Caco-2 (cell line): ENCODE results near the gene TXNL4A. TPM values are rescaled to one million over a fixed set of nuclear protein-coding genes. Genes with fewer than 3 reads are reported as not detected.

Experiments
- BruUV-seq: library from RNA; stranded (reverse); fragments of 400-500 nt; replicated peaks from 2 replicates; lab custom pipeline; 2021; lab: Mats Ljungman, UMichigan
- CTCF ChIA-PET: fragments of 300-600 bp; sonication (Branson Sonifier 250); formaldehyde crosslinking; loops from one replicate; lab custom pipeline; 2022; ENCODE audit warnings: antibody characterized with exemption; lab: Charles Lee
- POLR2A ChIA-PET: fragments of 300-600 bp; sonication (Branson Sonifier 250); formaldehyde crosslinking; loops from one replicate; lab custom pipeline; 2022; ENCODE audit warnings: antibody characterized with exemption; lab: Charles Lee
- DNase-seq, 2 experiments: peaks; one replicate each; pipeline versions ENCODE4 v3.0.0 to v3.0.0-alpha.2; 2020 to 2022
- H3K27me3 ChIP-seq: replicated peaks from 2 replicates; pipeline ENCODE4 v1.6.0; 2011; ENCODE audit warnings: low read length; ENCODE audit not compliant: control insufficient read depth, insufficient read depth
- H3K36me3 ChIP-seq: 2 replicates; pipeline ENCODE4 v1.5.1; 2011; ENCODE audit warnings: low read length; ENCODE audit not compliant: control insufficient read depth, insufficient read depth
- H3K4me1 ChIP-seq: fragments of 250-450 bp; sonication (Bioruptor Pico); 2 replicates; pipeline ENCODE4 v1.5.1; 2020; ENCODE audit warnings: mild to moderate bottlenecking
- H3K4me3 ChIP-seq: 2 replicates; pipeline ENCODE4 v1.5.1; 2011; ENCODE audit warnings: low read depth, mild to moderate bottlenecking, control low read depth, low read length
- H3K9me3 ChIP-seq: fragments of 250-450 bp; sonication (Bioruptor Pico); 2 replicates; pipeline ENCODE4 v1.5.1; 2020; ENCODE audit warnings: mild to moderate bottlenecking, moderate library complexity
- H3K27ac Mint-ChIP-seq: one replicate; pipeline ENCODE4 v1.8.0; 2022; ENCODE audit warnings: mixed read lengths; ENCODE audit not compliant: unreplicated experiment
- H3K27me3 Mint-ChIP-seq: one replicate; pipeline ENCODE4 v1.8.0; 2022; ENCODE audit warnings: mixed read lengths; ENCODE audit not compliant: insufficient read depth, unreplicated experiment
- H3K36me3 Mint-ChIP-seq: one replicate; pipeline ENCODE4 v1.8.0; 2022; ENCODE audit warnings: mild to moderate bottlenecking, mixed read lengths; ENCODE audit not compliant: insufficient read depth, unreplicated experiment
- H3K4me1 Mint-ChIP-seq: one replicate; pipeline ENCODE4 v1.8.0; 2022; ENCODE audit warnings: low read depth, mixed read lengths; ENCODE audit not compliant: unreplicated experiment
- H3K4me3 Mint-ChIP-seq: one replicate; pipeline ENCODE4 v1.8.0; 2022; ENCODE audit warnings: mild to moderate bottlenecking, moderate library complexity, mixed read lengths; ENCODE audit not compliant: unreplicated experiment
- H3K9me3 Mint-ChIP-seq: one replicate; pipeline ENCODE4 v1.8.0; 2022; ENCODE audit warnings: mixed read lengths; ENCODE audit not compliant: unreplicated experiment
- intact Hi-C: fragments of 100-400 bp; cut with micrococcal nuclease; formaldehyde crosslinking; loops from one replicate; pipeline ENCODE4 v1.10.0; 2022; ENCODE audit not compliant: unreplicated experiment
- total RNA-seq: library from RNA; stranded (reverse); gene quantifications from 2 replicates; pipeline ENCODE4 v1.2.3, GENCODE V29; 2022
- TF ChIP-seq, protein P1 (sequence below), 2 experiments: fragments of 200-600 bp in 1 of 2; IDR thresholded peaks; 1 replicate in 1 of 2; 2 replicates in 1 of 2; pipeline versions ENCODE4 v1.5.1 to v1.8.0; 2011 to 2022; ENCODE audit warnings: antibody characterized with exemption in 1 of 2, control low read depth in 1 of 2, inconsistent platforms in 1 of 2, low read depth in 1 of 2, low read length in 1 of 2, mild to moderate bottlenecking in 1 of 2, moderate library complexity in 1 of 2; ENCODE audit not compliant: insufficient read depth in 1 of 2, severe bottlenecking in 1 of 2, unreplicated experiment in 1 of 2

Gene TXNL4A
- total RNA-seq, 1 experiment from 2014 or later: 83.3 TPM

DNA sequence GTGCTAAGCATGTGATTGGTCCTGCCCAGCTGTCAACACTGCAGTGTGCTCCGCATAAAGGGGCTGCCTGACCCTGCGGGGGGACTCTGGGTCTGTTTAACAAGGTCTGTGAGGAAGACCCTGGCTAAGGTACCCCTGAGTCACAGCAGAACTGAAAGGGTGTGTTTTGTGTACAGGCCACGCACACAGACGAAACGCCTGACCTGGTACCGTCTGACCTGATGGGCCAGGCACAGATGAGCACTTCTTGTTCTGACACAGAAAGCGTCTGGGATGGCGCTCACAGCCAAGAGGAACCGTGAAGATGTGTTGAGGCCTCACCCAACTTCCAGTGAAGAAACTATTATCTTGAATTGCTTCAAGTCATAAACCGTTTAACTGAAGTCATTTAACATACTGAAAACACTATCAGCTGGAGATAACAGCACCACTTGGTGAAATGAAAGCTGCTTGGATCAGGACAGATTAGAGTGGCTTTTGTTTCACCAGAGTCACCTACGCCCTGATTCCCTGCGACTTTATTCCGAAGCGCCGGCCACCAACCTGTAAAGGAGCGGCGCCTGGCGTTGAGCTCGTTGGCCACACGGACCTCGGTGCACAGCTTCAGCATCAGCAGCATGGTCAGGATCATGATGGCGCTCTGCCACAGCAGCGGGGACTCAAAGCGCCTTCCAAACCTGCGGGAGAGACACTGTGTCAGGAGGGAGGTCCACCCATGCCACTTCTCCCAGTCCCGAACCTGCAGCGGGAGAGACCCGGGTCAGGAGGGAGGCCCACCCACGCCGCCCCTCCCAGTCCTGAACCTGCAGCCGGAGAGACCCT, 45.4 kb downstream of the TXNL4A start:
- H3K4me3 Mint-ChIP-seq: no peak overlapping the region
- H3K9me3 Mint-ChIP-seq: no peaks in the 10 kb centered on the region
- CTCF ChIA-PET: interaction anchor here (0.8 kb wide), 1 partner anchor 9 kb away, joined by 3 read pairs; no protein-coding TSS in a partner anchor
- H3K27ac Mint-ChIP-seq: no peak overlapping the region
- no peaks in the 10 kb centered on the region for H3K27me3 ChIP-seq
- BruUV-seq: no TSS peak
- TF ChIP-seq, protein P1, sequence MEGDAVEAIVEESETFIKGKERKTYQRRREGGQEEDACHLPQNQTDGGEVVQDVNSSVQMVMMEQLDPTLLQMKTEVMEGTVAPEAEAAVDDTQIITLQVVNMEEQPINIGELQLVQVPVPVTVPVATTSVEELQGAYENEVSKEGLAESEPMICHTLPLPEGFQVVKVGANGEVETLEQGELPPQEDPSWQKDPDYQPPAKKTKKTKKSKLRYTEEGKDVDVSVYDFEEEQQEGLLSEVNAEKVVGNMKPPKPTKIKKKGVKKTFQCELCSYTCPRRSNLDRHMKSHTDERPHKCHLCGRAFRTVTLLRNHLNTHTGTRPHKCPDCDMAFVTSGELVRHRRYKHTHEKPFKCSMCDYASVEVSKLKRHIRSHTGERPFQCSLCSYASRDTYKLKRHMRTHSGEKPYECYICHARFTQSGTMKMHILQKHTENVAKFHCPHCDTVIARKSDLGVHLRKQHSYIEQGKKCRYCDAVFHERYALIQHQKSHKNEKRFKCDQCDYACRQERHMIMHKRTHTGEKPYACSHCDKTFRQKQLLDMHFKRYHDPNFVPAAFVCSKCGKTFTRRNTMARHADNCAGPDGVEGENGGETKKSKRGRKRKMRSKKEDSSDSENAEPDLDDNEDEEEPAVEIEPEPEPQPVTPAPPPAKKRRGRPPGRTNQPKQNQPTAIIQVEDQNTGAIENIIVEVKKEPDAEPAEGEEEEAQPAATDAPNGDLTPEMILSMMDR (IDR thresholded peaks at IDR 0.05; ENCODE audit: insufficient read depth in 1 of 2, low read depth in 1 of 2, low read length in 1 of 2, severe bottlenecking in 1 of 2, unreplicated experiment in 1 of 2): no peak
- intact Hi-C loops: no loop called here
- no peaks in the 10 kb centered on the region for H3K36me3 ChIP-seq
- H3K4me1 ChIP-seq: peaks cover 5% of the 10 kb centered on the region; the same call in 1 of the 2 replicates
- POLR2A ChIA-PET: no interaction called here
- no peaks in the 10 kb centered on the region for H3K4me1 Mint-ChIP-seq
- H3K4me3 ChIP-seq: no peak overlapping the region
- peaks cover 5% of the 10 kb centered on the region for H3K36me3 Mint-ChIP-seq
- DNase-seq: no peak
- no peaks in the 10 kb centered on the region for H3K27me3 Mint-ChIP-seq
- H3K9me3 ChIP-seq: no peaks in the 10 kb centered on the region

DNA sequence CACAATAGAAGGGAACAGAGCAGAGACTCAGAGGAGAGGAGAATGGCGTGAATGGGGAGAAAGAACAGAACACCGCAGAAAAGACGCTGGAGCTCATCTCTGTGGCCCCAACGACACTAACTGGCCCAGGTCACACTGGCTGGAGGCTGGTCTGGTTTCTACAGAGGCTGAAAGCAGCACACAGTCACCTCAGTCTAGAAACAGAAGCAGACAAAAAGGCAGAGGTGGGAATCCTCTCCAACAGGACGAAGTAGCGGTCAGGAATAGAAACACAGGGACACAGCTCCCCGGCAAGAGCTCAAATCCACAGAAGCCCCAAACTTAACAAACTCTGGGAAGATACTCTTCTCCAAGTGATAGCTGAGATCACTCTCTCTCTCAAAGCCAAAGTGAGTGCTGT, 46.2 kb downstream of the TXNL4A start:
- Mint-ChIP-seq H3K27me3 (no peaks in the 10 kb centered on the region), H3K36me3 (peaks cover 5% of the 10 kb centered on the region), H3K4me3 (no peak overlapping the region), H3K27ac (no peak overlapping the region), H3K9me3 (no peaks in the 10 kb centered on the region), H3K4me1 (no peaks in the 10 kb centered on the region)
- ChIA-PET POLR2A (no interaction called here), CTCF (no interaction called here)
- TF ChIP-seq, protein P1 (IDR thresholded peaks at IDR 0.05; ENCODE audit: insufficient read depth in 1 of 2, low read depth in 1 of 2, low read length in 1 of 2, severe bottlenecking in 1 of 2, unreplicated experiment in 1 of 2): no peak
- Histone ChIP-seq H3K4me1 (peaks cover 5% of the 10 kb centered on the region; the same call in 1 of the 2 replicates), H3K4me3 (no peak overlapping the region), H3K27me3 (no peaks in the 10 kb centered on the region), H3K9me3 (no peaks in the 10 kb centered on the region), H3K36me3 (no peaks in the 10 kb centered on the region)
- no TSS peak for BruUV-seq
- intact Hi-C loops: no loop called here
- DNase-seq: no peak

DNA sequence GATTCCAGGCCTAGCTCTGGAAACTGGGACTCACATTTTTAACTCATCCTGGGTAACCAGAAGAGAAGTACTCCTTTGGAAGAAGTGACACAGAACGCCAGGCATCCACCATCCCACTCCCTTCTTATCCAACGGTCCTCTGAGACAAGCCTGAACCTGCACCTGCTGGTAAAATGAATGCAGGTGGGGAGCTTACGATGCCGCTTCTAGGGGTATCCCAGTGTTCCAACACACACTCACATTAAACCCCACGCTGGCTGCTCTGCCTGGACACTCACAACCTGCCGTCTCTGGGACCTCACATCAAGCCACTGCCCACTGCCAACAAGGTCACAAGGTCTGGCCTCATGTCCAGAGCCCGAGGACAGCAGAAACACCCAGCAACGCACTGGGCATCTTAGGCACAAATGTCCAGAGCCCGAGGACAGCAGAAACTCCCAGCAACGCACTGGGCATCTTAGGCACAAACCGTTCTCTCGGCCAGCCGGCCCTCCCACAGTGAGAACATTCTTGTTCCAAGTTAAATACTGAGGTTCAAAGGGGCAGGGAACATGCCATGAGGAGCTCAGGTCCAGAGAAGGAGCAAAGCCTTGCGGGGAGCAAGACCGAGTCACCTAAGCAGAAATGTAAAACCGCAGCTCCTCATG, 46.8 kb downstream of the TXNL4A start:
- POLR2A ChIA-PET: no interaction called here
- no peaks in the 10 kb centered on the region for H3K9me3 ChIP-seq
- peaks cover 5% of the 10 kb centered on the region; the same call in 1 of the 2 replicates for H3K4me1 ChIP-seq
- TF ChIP-seq, protein P1 (IDR thresholded peaks at IDR 0.05; ENCODE audit: insufficient read depth in 1 of 2, low read depth in 1 of 2, low read length in 1 of 2, severe bottlenecking in 1 of 2, unreplicated experiment in 1 of 2): no peak
- no peaks in the 10 kb centered on the region for H3K27me3 ChIP-seq
- H3K4me1 Mint-ChIP-seq: no peaks in the 10 kb centered on the region
- BruUV-seq: no TSS peak
- H3K27ac Mint-ChIP-seq: no peak overlapping the region
- CTCF ChIA-PET: no interaction called here
- no peaks in the 10 kb centered on the region for H3K36me3 ChIP-seq
- no peaks in the 10 kb centered on the region for H3K9me3 Mint-ChIP-seq
- H3K27me3 Mint-ChIP-seq: no peaks in the 10 kb centered on the region
- intact Hi-C loops: no loop called here
- H3K4me3 ChIP-seq: no peak overlapping the region
- peaks cover 5% of the 10 kb centered on the region for H3K36me3 Mint-ChIP-seq
- no peak overlapping the region for H3K4me3 Mint-ChIP-seq
- no peak for DNase-seq
